Thyroid gland (tissue), 4 donors: ENCODE data around the gene MRPL3. TPM values are rescaled to one million over a fixed set of nuclear protein-coding genes. Genes with fewer than 3 reads are reported as not detected.
A peak's percentile ranks its signal among the peaks of the same experiment; 100 is the strongest.
"Not testable (repeated sequence)": the region's sequence is repeated elsewhere in the genome, so short reads cannot be mapped to it uniquely, and the experiment has no call there.

Experiments used
- DNase-seq, 2 donors: peaks; one replicate each; pipeline ENCODE4 v3.0.0-alpha.2; 2019
- H3K27ac ChIP-seq, 3 donors: fragments of 200-600 bp; sonication (generic); 1 replicate in 2 of 3; 2 replicates in 1 of 3; pipeline ENCODE4 v1.5.1; 2016 to 2019; ENCODE audit warnings: mild to moderate bottlenecking in 1 of 3, moderate library complexity in 1 of 3
- H3K27me3 ChIP-seq: fragments of 200-600 bp; sonication (generic); one replicate; pipeline ENCODE4 v1.5.1; 2019
- H3K36me3 ChIP-seq, 2 donors: fragments of 200-600 bp; sonication (generic); one replicate each; pipeline ENCODE4 v1.5.1; 2016 to 2019
- H3K4me1 ChIP-seq, 2 donors: fragments of 200-600 bp; sonication (generic); one replicate each; pipeline ENCODE4 v1.5.1; 2017 to 2019
- H3K4me3 ChIP-seq, 3 donors: fragments of 200-600 bp; sonication (generic); replicated peaks in 1 of 3; 1 replicate in 2 of 3; 2 replicates in 1 of 3; pipeline ENCODE4 v1.5.1; 2016; ENCODE audit warnings: mild to moderate bottlenecking in 1 of 3
- H3K9me3 ChIP-seq: fragments of 200-600 bp; sonication (generic); one replicate; pipeline ENCODE4 v1.5.1; 2017
- POLR2A ChIP-seq, 2 donors: fragments of 450-650 bp; IDR thresholded peaks; one replicate each; pipeline ENCODE4 v1.6.1; 2017; ENCODE audit warnings: antibody characterized with exemption in 2 of 2, mild to moderate bottlenecking in 2 of 2, moderate library complexity in 1 of 2
- WGBS, 2 donors: methylation state at CpG; one replicate each; pipeline ENCODE4 v1.1.5; 2017; 5-methylcytosine and 5-hydroxymethylcytosine counted together
- intact Hi-C: fragments of 100-400 bp; cut with DNase I; formaldehyde crosslinking; loops from one replicate; pipeline ENCODE4 v1.15.1; 2023
- total RNA-seq, 4 donors: library from RNA; depleted of rRNA; stranded (reverse); fragments of >200 nt; gene quantifications; one replicate each; pipeline ENCODE4 v1.2.3, GENCODE V29; 2016
- TF ChIP-seq, protein P1 (sequence below), 6 experiments: fragments of 200-600 bp in 3 of 6; fragments of 450-650 bp in 3 of 6; sonication (generic) in 3 of 6; IDR thresholded peaks; one replicate each; pipeline ENCODE4 v1.5.1; 2016 to 2019; ENCODE audit warnings: antibody characterized with exemption in 6 of 6, mild to moderate bottlenecking in 2 of 6, inconsistent platforms in 1 of 6, moderate library complexity in 1 of 6

MRPL3 gene
- total RNA-seq, 4 donors from 2014 or later = 96.6 to 128 (median 111) TPM

DNA sequence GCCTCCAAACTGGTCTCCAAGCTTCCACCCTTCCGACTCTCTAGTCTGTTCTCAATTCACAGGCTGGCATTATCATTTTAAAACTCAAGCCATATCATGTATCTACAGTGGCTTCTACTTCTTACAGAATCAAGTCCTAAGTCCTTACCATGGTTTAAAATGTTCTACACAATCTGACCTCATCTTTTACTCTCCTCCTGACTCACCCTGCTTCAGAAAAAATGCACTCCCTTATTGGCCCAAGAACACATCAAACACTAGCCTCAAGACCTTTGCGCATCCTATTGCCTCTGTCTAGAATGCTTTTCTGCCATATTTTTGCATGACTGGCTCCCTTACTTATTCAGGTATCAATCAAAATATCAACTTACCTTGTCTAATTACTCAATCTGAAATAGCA, 11.0 kb downstream of the MRPL3 start:
- intact Hi-C loops = no loop called here
- H3K4me3 ChIP-seq = no peak overlapping the region

DNA sequence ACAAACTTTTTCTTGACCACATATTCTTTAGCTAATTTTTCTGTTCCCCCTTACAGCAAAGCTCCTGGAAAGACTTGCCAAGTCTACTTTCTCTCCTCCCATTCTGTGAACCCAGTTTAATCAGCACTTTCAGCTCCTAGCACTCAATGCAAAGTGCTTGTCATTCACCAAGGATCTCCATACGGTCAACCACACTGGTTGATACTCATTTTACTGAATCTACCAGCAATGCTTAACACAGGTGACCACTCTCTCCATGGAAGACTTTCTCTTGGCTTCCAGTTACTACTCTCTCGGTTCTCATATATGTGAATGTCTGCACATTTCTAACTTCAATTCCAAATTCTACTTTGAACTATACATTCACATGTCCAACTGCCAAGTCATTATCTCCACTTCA, 11.7 kb downstream of the MRPL3 start:
- H3K36me3 ChIP-seq = peaks cover 5 to 8% of the 10 kb centered on the region in 2 donors
- DNase-seq = no peak
- H3K9me3 ChIP-seq = no peaks in the 10 kb centered on the region
- H3K27me3 ChIP-seq = no peaks in the 10 kb centered on the region
- intact Hi-C loops = no loop called here
- H3K27ac ChIP-seq = peak overlapping the region in 1 of 3 donors; percentile 4
- peaks cover 0 to 4% of the 10 kb centered on the region in 2 donors for H3K4me1 ChIP-seq
- TF ChIP-seq, protein P1, sequence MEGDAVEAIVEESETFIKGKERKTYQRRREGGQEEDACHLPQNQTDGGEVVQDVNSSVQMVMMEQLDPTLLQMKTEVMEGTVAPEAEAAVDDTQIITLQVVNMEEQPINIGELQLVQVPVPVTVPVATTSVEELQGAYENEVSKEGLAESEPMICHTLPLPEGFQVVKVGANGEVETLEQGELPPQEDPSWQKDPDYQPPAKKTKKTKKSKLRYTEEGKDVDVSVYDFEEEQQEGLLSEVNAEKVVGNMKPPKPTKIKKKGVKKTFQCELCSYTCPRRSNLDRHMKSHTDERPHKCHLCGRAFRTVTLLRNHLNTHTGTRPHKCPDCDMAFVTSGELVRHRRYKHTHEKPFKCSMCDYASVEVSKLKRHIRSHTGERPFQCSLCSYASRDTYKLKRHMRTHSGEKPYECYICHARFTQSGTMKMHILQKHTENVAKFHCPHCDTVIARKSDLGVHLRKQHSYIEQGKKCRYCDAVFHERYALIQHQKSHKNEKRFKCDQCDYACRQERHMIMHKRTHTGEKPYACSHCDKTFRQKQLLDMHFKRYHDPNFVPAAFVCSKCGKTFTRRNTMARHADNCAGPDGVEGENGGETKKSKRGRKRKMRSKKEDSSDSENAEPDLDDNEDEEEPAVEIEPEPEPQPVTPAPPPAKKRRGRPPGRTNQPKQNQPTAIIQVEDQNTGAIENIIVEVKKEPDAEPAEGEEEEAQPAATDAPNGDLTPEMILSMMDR (IDR thresholded peaks at IDR 0.05) = no peak
- no peak for TF ChIP-seq POLR2A (IDR thresholded peaks at IDR 0.05)
- no peak overlapping the region for H3K4me3 ChIP-seq
- 92 to 95% methylated on average over 2 of the region's 2 CpGs for WGBS, 2 donors

More for the DNA sequence above, 11.0 kb downstream of the MRPL3 start:
- Histone ChIP-seq H3K27me3 (no peaks in the 10 kb centered on the region), H3K4me1 (peaks cover 0 to 4% of the 10 kb centered on the region in 2 donors), H3K27ac (no peak overlapping the region), H3K9me3 (no peaks in the 10 kb centered on the region), H3K36me3 (peaks cover 5 to 10% of the 10 kb centered on the region in 2 donors)
- no peak for DNase-seq
- 95 to 99% methylated on average over 2 of the region's 2 CpGs for WGBS, 2 donors
- TF ChIP-seq, protein P1 (IDR thresholded peaks at IDR 0.05) = no peak
- TF ChIP-seq POLR2A (IDR thresholded peaks at IDR 0.05) = no peak

DNA sequence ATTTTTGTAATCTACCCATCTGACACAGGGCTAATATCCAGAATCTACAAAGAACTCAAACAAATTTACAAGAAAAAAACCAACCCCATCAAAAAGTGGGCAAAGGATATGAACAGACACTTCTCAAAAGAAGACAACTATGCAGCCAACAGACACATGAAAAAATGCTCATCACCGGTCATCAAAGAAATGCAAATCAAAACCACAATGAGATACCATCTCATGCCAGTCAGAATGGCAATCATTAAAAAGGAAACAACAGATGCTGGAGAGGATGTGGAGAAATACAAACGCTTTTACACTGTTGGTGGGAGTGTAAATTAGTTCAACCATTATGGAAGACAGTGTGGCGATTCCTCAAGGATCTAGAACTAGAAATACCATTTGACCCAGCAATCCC, 16.2 kb downstream of the MRPL3 start:
- H3K27me3 ChIP-seq, H3K4me1 ChIP-seq, H3K4me3 ChIP-seq, intact Hi-C loops, H3K27ac ChIP-seq, DNase-seq, H3K9me3 ChIP-seq: not testable (repeated sequence)
- 90 to 93% methylated on average over 3 of the region's 3 CpGs for WGBS, 2 donors
- H3K36me3 ChIP-seq = peaks cover 8 to 12% of the 10 kb centered on the region in 2 donors

DNA sequence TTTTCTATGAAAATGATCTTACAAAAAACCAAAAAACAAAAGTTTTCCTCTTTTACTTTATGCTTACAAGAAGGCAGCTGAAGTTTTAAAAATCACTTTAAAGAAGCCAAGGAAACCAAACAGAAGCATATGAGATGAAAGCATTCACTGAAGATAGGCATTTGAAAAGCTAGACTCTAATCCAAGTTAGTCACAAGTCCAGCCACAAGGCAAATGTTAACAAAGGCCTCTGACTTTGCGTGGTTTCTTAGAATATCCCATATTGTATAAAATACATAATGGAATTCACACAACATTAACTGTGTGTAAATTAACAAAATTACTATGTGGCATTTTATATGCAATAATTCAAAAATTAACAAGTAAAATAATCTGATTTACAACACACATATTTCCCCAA, 17.7 kb downstream of the MRPL3 start:
- Histone ChIP-seq H3K27me3 (no peaks in the 10 kb centered on the region), H3K4me1 (no peaks in the 10 kb centered on the region), H3K4me3 (no peak overlapping the region), H3K36me3 (peaks cover 8 to 12% of the 10 kb centered on the region in 2 donors), H3K27ac (no peak overlapping the region), H3K9me3 (no peaks in the 10 kb centered on the region)
- DNase-seq = no peak
- intact Hi-C loops = no loop called here
- WGBS, 2 donors = 94 to 97% methylated on average over 1 of the region's 1 CpG
- TF ChIP-seq, protein P1 (IDR thresholded peaks at IDR 0.05) = no peak
- no peak for TF ChIP-seq POLR2A (IDR thresholded peaks at IDR 0.05)

DNA sequence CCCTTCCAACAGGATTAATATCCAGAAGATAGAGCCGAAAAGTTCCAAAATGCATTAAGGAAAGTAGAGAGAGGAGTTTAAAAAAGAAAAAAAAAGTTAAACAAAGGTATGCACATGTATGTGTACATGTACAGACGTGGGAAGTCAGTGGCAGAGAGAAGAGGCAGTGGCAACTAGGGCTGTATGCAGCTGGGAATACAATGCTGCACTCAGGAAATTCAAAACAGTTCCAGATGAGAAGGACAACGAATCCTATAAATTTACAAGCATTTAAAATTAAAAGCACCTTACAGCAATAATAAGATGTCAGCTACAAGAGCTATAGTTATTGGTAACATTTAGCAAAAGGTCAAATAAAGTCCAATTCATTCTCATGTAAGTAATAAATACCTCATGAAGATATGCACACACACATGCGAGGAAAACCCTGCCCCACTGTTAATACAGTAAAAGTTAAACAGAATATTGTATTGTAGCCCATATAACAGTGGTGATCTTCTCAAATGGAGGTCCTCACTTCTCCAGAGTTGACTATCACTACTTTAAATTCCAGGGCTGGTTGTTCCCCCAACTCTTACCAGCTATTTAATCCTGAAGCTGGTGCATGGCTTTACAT, 18.2 kb downstream of the MRPL3 start:
- DNase-seq = no peak
- Histone ChIP-seq H3K27ac (no peak overlapping the region), H3K27me3 (no peaks in the 10 kb centered on the region), H3K36me3 (peaks cover 8 to 12% of the 10 kb centered on the region in 2 donors), H3K4me1 (no peaks in the 10 kb centered on the region), H3K9me3 (no peaks in the 10 kb centered on the region), H3K4me3 (no peak overlapping the region)
- TF ChIP-seq POLR2A (IDR thresholded peaks at IDR 0.05) = no peak
- TF ChIP-seq, protein P1 (IDR thresholded peaks at IDR 0.05) = no peak
- WGBS, 2 donors = 91 to 93% methylated on average over 4 of the region's 4 CpGs
- intact Hi-C loops = no loop called here
